HG03175 (cell line): Measurements from ENCODE around the gene KLHL6.
A peak's percentile ranks its signal among the peaks of the same experiment; 100 is the strongest.

Source experiments
- ATAC-seq: cut with Tn5 transposase; IDR thresholded peaks from one replicate; pipeline ENCODE4 v1.9.1; 2021; ENCODE audit warnings: mild to moderate bottlenecking, moderate library complexity; ENCODE audit not compliant: unreplicated experiment

KLHL6 gene, protein sequence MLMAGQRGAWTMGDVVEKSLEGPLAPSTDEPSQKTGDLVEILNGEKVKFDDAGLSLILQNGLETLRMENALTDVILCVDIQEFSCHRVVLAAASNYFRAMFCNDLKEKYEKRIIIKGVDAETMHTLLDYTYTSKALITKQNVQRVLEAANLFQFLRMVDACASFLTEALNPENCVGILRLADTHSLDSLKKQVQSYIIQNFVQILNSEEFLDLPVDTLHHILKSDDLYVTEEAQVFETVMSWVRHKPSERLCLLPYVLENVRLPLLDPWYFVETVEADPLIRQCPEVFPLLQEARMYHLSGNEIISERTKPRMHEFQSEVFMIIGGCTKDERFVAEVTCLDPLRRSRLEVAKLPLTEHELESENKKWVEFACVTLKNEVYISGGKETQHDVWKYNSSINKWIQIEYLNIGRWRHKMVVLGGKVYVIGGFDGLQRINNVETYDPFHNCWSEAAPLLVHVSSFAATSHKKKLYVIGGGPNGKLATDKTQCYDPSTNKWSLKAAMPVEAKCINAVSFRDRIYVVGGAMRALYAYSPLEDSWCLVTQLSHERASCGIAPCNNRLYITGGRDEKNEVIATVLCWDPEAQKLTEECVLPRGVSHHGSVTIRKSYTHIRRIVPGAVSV

DNA sequence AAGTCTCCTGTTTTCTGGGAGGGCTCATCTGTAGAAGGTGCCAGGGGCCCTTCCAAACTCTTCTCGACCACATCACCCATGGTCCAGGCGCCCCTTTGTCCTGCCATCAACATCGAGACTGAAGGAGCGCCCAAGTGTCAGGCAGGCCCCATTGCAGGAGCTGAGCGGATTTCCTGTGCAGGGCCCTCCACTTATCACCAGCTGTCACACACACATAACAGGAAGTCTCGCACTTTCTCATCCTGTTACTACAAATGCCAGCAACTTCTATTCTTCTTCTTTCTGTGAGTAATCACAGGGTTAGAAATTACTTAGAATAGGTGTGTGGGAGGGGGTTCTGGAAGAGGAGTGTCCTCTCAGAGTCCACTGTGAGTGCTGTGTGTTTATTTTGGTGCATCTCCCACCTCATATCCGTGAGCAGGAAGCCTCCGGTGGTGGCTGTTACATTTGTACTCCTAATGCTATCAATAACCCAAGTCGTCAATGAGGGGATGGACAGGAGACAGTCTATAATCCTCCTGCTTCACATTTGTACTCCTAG, at the start of gene KLHL6:
KLHL6 (minus strand) TSS at position 166 of the 541 bp plus-strand sequence; CDS start at position 113, 53 bp downstream.
- peak; percentile 97 for ATAC-seq

DNA sequence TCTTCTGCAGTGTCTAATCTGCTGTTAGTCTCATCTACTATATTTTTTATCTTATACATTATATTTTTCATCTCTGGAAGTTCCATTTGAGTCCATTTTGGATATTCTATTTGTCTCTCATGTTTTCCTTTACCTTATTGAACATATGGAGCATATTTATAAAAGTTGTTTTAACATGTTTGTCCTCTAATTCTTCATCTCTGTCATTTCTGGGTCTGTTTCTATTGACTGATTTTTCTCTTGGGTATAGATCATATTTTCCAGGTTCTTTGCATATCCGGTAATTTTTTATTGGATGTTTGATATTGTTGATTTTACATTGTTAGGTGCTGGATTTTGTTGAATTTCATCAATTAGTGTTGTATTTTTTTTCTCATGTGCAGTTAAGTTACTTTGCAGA, 42.5 kb upstream of the KLHL6 start:
- ATAC-seq: no peak

DNA sequence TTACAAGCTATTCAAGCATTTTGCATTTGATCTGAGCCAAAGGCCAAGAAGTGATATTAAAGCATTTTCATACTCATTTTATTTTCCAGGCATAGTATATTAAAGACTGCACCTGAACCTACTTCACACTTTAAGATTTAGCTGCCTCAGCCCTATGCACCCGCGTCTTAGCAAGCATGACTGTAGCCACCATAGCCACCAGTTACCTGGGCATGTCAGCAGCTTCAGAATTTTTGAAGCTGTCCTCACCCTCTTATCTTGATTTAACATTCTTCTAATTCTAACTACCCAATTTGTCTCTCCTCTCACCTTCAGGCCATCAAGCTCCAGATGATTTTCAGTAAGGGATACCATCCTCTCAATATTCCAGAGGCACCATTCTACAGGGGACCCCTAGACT, 39.1 kb upstream of the KLHL6 start:
- ATAC-seq: no peak

DNA sequence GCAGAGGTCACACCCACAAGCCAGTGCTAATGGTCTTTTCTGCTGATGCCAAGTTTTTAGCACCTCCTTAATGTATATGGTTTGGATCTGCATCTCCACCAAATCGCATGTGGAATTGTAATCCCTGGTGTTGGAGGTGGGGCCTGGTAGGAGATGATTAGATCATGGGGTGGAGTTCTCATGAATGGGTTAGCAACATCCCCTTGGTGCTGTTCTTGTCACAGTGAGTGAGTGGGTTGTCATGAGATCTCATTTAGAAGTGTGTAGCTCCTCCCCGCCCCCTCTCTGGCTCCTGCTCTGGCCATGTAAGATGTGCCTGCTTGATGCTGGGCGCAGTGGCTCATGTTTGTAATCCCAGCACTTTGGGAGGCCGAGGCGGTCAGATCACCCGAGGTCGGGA, 37.3 kb upstream of the KLHL6 start:
- ATAC-seq: no peak

DNA sequence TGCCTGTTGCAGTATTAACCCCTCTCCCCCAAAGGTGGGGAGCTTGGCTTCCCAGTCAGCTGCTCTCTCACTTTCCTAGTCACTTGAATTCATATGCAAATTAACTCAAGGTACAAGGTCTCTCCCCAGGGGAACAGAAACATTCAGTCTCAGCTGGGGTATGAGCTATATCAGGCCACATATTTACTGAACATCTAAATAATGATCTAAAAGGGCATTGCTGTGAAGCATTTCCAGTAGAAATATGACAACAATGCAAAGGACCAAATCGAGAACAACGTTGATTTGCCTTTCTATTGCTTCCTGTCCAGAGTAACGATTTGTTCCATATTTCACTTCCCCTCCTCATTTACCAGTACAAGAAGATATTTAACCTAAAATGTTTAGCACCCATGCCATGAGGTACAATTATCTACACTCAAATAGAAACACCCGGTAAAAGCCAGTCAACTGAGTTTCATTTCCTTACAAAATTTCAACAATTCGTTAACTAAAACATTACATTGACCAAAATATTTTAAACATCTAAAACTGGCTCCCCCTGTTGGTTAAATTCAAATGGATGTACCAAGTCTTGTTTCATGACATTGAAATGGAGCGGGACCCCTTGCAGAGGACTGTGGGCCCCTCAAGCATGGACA, 36.5 kb upstream of the KLHL6 start:
- peak; percentile 96 for ATAC-seq

DNA sequence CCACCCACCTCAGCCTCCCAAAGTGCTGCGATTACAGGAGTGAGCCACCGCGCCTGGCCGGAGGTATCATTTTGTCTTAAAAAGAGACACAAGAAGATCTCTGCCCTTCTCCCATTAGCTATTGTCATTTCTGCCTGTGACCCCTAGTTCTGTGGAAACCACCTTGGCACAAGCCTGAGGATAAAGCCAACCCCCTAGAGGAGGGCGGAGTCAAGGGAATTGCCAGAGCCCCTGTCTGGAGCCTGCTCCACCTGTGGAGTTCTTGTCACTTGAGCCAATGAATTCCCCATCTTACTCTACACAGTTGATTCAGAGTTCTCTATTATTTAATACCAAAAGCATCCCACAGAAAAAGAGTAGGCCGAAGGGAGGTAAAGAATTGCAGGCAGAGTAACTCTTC, 34.9 kb upstream of the KLHL6 start:
- no peak for ATAC-seq

DNA sequence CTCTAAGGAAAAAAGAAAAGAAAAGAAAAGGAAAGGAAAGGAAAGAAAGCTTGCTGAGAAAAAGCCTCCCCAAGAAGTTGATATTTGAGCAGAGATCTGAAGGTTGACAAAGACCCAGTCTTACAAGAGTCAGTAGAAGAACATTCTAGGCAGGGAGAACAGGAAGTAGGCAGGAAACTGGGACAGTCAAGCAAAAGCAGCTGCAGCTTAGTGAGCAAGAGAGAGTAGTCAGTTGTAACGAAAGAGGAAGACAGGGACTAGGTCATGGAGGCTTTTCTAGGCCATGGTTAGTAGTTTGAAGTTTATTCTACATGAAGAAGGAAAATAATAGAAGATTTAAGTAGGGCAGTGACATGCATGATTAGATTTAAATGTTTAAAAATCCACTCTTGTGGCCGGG, 31.8 kb upstream of the KLHL6 start:
- no peak for ATAC-seq

DNA sequence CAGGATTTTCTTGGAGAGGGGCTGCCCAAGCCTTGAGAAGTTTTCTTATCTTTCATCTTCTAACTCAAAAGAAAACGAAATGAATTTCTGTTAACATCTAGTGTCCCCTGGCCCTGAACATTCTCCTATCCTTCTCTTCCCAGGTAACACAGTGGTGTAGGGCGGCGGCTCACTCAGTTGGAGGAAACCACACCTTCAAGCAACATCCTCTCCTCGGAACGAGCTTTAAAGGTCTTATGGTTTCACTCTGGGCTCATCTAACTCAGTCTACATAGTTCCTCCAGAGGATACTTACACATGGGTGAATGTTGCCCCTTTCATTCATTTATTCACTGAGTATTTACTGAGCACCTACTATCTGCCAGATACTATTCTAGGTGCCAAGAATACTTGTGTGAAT, 31.0 kb upstream of the KLHL6 start:
- ATAC-seq: no peak

DNA sequence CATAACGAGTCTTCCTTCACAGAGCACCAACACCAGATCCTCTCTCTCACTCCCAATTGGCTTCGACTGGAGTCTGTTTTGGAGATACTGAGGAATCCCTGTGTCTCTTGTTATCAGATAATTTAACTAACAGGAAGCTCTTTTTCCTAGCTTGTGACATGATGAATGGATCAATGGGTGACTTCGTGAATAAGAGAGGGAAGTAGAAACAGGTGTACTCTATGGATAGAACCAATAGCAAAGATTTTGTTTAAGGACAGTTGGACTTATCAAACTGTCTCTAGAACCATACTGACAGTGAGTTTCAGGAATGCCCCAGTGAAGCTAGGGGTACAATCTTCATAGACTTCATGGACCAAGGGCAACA, 29.4 kb upstream of the KLHL6 start:
- no peak for ATAC-seq

DNA sequence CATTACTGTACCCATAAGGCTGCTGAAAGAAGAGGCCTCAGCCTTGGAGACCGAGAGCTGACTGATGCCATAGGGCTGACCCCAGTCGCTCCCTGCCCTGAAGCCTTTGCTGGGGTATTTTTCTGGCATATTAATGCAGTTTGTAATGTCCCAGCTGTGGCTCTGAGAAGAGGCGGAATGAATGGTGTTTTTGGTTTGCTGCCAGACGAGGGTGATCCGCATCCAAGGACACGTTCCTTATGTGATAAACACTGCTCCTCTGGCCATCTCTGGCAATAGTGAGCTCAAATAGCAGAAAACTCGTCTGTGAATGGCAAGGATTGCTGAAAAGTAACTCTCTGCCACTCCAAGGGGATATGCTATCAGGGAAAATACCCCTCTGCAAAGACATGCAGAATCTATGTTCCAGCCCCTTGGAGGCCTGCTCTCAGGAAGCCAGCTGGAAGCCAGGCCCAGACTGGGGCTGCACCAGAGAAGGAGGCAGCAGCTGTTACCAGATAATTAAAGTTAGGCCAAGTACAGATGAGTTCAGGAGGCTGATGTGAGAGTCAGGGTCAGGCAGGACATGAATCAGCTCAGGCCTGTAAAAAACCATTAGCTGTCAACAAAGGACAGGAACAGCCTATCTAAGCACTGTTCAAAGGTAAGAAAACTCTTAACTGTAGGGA, 28.9 kb upstream of the KLHL6 start:
- no peak for ATAC-seq

DNA sequence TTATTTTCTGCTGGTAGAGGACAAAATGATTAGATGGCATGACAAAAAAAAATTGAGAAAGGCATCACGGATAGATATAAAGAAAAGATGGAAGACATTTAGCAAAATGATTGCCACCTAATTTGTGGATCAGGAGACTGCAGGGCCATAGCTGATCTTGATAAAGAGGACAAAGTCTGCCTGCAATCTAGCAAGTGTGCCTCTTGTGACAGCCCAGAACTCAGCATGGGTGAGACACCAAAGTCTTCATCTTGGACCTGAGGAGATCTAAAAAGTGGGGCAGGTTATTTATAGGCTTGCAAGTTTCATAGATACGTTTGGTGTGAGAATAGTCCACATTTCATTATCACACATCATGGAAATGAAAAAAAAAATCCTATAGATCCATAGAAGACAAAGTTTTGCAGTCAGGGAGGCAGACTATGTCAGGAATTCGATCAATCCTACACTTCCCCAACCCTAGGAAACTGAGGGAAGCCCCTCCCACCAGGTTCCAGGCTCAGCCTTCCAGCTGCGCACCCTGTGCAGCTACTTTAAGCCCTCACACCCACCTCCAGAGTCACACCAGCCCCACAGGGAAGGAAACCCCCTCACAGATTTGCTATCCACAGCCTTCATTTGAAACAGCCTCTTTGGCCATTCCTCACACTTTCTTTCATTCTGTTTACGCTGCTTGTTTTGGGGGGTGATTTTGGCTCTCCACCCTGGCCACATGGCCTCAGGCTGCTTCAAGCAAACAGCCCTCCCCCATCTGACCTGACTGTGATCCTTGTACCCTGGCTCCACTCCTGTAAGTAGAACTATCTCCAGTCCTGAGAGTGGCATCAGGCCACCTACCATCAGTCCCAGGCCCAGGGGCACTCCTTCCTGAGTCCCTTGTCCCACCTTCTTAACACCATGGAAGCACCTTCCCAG, 28.1 kb upstream of the KLHL6 start:
- ATAC-seq: no peak

DNA sequence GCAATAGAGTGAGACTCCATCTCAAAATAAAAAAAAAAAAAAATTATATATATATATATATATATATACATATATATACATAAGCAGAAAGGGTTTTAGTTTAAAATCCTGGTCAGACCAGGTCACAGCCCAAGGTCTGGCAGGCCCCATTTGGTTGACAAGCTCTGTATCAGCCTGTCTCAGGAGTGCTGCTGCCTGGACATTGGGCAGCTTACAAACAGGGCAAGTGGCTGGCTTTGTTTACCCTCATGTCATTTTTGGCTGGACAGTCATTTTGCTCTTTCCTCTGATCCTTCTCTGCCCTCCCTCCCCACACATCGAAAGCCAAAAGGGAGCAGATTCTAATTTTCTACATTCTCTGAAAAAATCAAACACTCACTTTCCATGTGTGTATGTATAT, 26.7 kb upstream of the KLHL6 start:
- no peak for ATAC-seq

DNA sequence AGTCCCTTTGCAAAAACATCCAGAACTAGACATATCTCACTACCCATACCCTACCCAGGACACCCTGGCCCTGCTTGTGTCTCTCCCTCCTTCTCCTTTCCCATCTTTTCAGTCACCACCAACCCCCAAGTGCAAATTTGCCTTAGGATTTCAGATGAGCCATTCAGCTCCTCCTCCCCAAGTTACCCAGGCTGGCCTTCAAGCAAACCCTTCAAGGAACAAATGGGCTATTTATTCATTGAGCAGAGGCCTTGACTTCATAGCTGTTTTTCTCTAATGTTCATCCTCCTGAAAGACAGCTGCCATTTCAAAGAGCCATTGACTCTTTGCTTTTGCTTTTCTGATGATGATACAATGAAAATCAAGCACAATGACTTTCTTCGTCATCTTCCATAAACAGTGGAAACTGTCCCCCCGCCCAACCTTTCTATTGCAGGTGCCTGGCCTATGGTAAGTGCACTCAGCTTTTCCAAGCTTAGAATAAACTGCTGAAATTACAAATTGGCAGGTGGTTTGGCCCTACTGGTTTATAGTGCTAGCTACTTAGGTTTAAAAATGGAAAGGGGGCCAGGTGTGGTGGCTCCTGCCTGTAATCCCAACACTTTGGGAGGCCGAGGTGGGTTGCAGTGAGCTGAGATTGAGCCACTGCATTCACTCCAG, 26.1 kb upstream of the KLHL6 start:
- no peak for ATAC-seq

DNA sequence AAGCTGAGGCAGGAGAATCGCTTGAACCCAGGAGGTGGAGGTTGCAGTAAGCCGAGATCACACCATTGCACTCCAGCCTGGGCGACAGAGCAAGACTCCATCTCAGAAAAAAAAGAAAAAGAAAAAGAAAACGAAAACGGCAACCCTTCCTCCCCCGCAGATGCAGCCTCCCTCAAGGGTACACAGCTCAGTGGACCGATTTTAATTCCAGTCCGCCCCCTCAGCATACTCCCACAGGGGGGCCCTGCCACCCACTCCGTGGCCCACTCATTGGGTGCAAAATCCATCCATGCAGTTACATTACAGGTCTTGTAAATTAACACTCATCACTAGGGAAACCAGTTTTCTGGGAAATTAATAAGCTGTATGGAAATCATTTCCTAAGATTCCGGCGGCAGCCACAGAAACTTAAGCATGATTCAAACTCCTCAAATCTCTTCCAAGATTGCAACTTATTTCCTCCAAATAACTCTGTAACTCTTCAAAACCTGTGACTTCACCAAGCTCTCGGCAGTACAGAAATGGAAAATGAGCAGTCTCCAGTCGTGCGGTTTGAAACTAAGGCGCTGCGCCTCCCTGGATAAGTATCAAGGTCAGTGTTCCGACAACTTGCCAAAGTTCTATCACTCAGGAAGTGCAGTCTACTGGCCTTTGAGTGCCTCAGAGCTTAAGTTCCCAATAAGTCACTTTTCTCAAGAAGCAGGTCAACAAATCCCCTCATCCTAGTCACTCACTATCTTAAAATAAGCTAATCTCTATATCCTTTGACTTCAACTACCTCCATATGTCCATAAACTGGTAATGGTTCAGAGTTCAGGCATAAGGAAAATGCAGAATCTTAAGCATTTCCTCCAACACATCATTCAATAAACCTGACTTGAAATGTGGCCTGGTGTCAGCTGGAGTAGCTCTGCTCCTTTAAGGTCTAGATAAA, 24.7 kb upstream of the KLHL6 start:
- no peak for ATAC-seq

DNA sequence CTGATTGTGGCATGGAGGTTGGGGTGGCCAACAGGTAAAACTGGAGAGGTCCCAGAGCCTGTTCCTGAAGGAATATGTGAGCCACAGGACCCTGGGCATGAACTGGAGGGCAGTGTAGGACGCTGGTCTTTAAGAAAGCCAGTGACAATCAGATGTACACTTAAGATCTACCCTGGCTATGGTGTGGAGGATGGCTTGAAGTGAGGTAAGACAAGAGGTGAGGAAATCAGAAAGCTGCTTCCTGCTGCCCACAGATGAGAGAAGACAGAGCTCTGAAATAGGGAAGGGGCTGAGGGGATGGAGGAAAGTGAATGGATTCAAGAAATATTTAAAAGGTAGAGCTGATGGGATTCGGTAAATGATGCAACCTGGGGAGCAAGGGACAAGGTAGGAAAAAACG, 22.7 kb upstream of the KLHL6 start:
- no peak for ATAC-seq

DNA sequence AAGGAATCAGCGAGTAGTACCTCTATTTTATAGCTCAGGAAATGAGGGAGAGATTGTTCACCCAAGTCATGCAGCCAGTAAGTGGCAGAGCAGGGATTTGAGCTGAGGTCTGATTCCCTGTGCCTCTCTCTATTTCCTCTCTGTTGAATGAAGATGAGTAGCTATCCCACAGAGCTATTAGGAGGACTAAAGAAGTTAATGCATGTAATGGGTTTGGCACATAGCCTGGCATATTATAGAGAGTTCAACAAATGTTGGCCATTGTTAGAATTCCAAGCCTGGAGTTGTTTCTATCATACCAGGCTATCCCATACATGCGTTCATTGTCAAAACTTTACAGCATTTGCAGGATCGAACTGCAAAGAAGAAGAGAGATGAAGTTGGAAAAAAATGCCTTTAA, 21.8 kb upstream of the KLHL6 start:
- no peak for ATAC-seq

DNA sequence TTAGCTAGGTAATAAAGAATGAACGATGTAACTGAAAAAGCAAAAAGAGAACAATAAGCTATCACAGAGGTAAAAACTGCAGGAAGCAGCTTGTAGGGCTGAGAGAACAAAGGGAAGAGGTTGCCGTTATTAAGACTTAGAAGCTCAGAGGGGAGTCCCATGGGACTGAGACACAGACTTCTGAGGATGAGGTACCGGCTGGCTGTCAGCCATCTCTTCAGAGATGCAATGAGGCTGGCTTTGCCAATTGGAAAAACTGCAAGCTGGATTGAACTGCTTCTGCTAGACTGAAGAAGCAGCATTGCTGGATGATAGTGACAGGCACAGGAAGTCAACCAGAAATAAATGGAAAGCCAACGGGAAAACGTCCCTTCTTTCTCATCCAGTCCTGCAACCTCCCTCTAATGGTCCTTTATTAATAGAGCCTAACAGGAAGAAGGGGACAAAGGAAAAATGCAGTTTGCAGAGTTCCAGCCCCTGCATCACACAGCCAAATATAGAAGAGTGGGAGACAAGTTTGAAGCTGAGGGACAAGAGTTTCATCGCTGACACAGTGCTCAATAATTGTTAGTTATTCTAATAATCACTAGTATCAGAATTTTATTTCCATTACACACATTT, 21.1 kb upstream of the KLHL6 start:
- no peak for ATAC-seq

DNA sequence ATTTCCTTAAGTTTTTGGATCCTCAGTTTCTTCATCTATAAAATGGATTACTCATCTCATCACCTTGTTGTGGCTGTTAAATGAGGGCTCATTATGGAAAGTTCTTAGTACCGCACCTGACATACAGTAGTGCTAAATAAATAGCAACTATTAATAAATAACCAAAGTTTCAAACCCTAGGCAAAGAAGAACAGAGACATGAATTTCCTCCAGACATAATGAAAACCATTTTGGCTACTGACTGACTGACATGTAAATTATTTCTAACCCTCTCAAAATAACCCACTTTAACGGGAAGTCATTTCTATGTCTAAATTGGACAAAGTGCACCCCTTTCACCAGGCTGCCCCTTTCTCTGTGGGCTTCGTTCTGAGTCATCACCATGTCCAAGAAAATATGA, 17.4 kb upstream of the KLHL6 start:
- ATAC-seq: peak; percentile 73
